Stimulated activated CD4-positive, alpha-beta T cell treated with anti-CD3 and anti-CD28 coated beads, Interleukin-4, amount 100 ng/mL, for 48 hours (primary cell): Measurements from ENCODE around the gene FAM9C.
"Not testable (repeated sequence)": the region's sequence is repeated elsewhere in the genome, so short reads cannot be mapped to it uniquely, and the experiment has no call there.

ENCODE experiments used
- DNase-seq, 2 donors: peaks; one replicate each; pipeline ENCODE4 v3.0.0-alpha.2; 2020; ENCODE audit warnings: low read depth in 2 of 2

The FAM9C gene

GRCh38 chrX:13076176-13076961 lies 31.9 kb upstream of the FAM9C start:
- no peak for DNase-seq

GRCh38 chrX:13074297-13075262 lies 30.2 kb upstream of the FAM9C start:
- no peak for DNase-seq

GRCh38 chrX:13069771-13070416 lies 25.5 kb upstream of the FAM9C start:
- DNase-seq: no peak

GRCh38 chrX:13068651-13069050 lies 24.2 kb upstream of the FAM9C start:
- no peak for DNase-seq

GRCh38 chrX:13067773-13068172 lies 23.4 kb upstream of the FAM9C start:
- no peak for DNase-seq

GRCh38 chrX:13066391-13066790 lies 22.0 kb upstream of the FAM9C start:
- no peak for DNase-seq

- no peak for DNase-seq
These were observed 20.3 kb upstream of the FAM9C start for GRCh38 chrX:13064599-13065143.

- not testable (repeated sequence) for DNase-seq
These were observed 18.7 kb upstream of the FAM9C start for GRCh38 chrX:13063124-13063523.

GRCh38 chrX:13062331-13062730 lies 17.9 kb upstream of the FAM9C start:
- DNase-seq: not testable (repeated sequence)

GRCh38 chrX:13061215-13061708 lies 16.8 kb upstream of the FAM9C start:
- DNase-seq: not testable (repeated sequence)

GRCh38 chrX:13059637-13060499 lies 15.4 kb upstream of the FAM9C start:
- DNase-seq: no peak

- DNase-seq: no peak
These were observed 11.1 kb upstream of the FAM9C start for GRCh38 chrX:13055486-13055885.

- DNase-seq: no peak
These were observed 8.8 kb upstream of the FAM9C start for GRCh38 chrX:13053171-13053570.

- DNase-seq: no peak
These were observed 7.2 kb upstream of the FAM9C start for GRCh38 chrX:13051529-13052172.

- DNase-seq: no peak
These were observed 6.7 kb upstream of the FAM9C start for GRCh38 chrX:13051167-13051528.

- DNase-seq: no peak
These were observed 5.7 kb upstream of the FAM9C start for GRCh38 chrX:13050151-13050550.

- DNase-seq: no peak
These were observed 3.9 kb upstream of the FAM9C start for GRCh38 chrX:13048280-13048679.

GRCh38 chrX:13047759-13048158 lies 3.3 kb upstream of the FAM9C start:
- no peak for DNase-seq

- DNase-seq: no peak
These were observed 1.9 kb upstream of the FAM9C start for GRCh38 chrX:13046141-13046855.

- DNase-seq: no peak
These were observed 482 bp downstream of the FAM9C start for GRCh38 chrX:13043938-13044337.
